ENCODE results near the gene MMEL1.

Gene MMEL1

DNA sequence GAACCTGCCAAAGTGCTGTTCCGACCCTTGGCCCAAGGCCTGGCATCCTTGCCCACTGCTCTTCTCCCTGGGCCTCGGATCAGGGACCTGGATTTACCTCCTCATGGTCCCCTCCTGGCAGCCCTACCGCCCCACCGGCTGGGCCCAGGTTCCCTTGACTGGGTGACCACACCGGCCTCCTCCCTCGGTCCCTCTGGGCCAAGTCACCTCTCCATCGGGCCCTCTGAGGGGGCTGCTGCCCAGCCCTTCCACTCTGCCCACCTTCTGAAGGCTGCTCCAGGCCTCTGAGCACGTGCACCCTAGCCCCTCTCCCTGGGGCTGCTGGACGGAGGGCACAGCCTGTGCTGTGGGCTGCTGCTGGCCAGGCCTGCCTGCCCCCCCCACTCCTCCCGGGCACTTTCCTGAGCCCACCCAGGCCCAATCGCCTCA lies 9.3 kb upstream of the MMEL1 start:
- DNase-seq: no peak

DNA sequence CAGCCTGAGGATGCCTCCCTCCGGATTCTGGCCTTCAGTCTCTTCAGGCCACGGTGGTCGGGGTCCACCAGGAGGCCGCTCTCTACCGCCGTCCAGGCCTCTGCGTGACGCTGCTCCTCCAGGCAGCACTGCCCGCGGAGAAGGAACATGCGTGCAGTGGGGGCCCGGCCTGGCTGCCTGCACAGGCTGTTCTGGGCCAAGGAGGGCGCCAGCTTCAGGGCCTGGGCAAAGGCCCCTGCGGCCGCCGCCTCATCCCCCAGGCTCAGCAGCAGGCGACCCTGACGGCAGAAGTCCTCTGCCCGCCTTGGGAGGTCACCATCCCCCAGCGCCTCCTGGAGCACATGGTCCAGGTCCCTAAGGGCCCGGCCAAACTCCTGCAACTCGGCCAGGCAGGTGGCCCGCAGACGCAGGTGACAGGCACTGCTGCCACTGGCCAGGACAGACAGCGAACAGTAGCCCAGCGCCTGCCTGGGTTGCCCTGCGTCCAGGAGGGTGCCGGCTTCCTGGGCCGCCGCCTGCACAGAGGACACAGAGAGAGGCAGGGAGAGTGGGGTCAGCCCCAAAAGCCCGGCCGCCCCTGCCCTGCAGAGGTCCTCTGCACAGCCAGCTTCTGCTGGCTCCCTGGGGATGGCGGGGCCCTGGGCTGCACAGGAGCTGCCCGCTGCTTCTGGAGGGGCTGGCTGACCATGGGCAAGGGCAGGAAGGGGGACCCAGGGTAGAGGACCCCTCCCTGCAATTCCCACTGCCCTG lies 8.7 kb upstream of the MMEL1 start:
- no peak for DNase-seq

GRCh38 chr1:2640626-2641025 lies 7.8 kb upstream of the MMEL1 start:
- no peak for DNase-seq

- DNase-seq: no peak
These were observed 7.0 kb upstream of the MMEL1 start for GRCh38 chr1:2639607-2640521.

DNA sequence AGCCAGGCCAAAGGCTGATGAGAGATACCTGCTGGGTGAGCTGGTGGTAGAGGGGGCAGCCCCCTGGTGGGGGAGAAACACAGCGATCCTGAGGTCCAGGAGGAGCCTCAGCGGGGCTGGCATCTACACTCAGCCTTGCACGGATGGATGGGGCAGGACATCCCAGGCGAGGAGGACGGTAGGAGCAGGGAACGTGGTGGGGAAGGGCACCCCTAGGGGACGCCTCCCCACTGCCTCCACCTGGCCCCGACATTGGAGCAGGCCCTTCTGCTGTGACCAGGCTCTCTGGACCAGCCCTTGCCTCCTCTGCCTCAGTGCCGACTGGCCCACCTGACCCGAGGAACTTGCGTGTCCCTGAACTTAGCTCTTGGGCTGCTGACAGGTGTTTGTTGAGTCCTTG lies 6.4 kb upstream of the MMEL1 start:
- DNase-seq: no peak

- no peak for DNase-seq
These were observed 5.8 kb upstream of the MMEL1 start for GRCh38 chr1:2638466-2639115.

DNA sequence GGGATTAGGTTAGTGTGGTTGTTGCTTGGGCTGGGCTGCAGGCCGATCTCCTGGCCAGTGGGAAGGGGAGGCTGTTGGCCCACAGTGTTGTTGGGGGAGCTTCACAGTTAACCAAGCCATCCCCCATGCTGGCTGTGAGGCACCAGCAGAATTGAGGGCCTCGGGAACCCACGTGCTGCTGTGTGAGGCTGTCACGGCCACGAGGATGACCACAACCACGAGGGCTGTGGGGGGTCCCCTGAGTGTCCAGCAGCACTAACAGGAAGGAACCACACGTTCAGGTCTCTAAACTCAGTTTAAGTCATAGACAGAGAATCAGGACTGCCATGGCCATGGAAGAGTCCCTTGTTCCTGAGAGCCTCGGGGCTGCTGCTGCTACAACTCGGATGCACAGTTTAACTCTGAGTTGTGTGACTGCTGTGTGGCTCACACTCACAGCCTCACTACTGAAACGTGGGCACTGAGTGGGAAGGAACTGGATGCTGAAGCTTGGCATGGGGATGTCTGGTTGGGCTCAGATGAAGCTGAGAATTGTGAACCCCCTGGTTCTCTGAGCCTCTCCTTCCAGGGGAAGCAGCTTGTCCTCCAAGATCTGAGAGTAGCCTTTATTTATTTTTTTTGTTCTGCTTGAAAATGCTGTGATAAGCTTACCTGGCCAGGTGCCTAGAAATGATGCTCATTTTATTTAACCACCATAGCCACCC lies 4.8 kb upstream of the MMEL1 start:
- no peak for DNase-seq

GRCh38 chr1:2636733-2637132 lies 3.9 kb upstream of the MMEL1 start:
- DNase-seq: peak; percentile 13

- no peak for DNase-seq
These were observed 2.7 kb upstream of the MMEL1 start for GRCh38 chr1:2635361-2636010.

GRCh38 chr1:2633936-2634491 lies 1.2 kb upstream of the MMEL1 start:
- no peak for DNase-seq

GRCh38 chr1:2633366-2633935 lies 635 bp upstream of the MMEL1 start:
- no peak for DNase-seq

DNA sequence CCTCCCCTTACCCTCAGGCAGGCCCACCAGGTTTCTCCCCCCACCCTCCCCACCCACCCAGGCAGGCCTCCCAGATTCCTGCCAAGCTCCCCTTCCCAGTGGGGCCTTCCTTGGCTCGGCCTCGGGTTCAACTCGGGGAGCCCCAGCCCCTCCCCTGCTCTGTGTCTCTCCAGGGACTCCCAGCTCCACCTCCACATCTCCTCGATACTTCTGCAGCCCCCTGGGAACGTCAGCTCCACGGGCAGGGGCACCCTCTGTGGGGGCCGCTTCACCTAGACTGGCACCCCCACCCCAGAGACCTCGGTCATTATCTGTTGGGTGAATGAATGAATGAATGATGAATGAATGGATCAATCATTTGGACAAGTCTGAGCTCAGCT lies 775 bp downstream of the MMEL1 start:
- DNase-seq: no peak

DNA sequence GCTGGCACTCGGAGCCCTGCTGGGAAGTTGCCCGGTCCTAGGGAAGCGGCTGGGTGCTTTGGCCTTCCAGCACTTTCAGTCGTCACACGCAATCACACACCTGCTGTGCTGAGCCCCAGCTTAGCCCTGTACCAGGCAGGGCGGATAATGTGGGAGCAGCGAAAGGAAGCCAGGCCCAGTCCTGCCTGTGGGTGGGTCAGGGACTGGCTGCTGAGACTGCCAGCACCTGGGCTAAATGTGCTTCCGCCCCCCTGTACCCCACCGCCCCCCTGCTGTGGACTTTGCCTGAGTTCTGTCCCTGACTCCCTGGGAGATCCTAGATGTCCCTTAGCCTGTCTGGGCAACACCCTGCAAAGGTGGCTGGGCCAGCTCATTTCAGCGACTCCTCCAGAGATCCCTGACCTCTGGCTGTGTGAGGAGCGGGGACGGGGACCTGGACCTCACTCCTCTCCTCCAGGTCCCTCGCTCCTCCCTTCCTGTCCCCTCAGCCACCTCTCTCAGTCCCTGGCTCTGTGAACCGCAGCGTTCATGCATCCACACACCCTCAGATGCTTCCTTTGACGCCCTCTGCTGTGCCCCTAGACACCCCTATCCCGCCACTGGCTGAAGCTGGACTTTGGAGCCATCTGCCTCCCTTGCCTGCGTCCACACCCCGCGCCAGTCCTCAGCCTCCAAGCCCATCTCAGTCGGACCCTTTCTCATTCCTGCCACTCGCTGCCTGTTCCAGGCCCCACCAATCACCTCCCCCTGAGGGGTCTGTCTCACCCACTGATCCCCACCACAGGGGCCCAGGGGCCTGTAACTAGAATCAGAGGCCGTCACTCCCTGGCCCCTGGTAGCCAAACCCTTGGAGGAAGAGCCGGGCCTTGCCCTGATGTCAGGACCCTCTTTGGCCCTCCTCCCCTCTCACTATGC lies 1.4 kb downstream of the MMEL1 start:
- no peak for DNase-seq

DNA sequence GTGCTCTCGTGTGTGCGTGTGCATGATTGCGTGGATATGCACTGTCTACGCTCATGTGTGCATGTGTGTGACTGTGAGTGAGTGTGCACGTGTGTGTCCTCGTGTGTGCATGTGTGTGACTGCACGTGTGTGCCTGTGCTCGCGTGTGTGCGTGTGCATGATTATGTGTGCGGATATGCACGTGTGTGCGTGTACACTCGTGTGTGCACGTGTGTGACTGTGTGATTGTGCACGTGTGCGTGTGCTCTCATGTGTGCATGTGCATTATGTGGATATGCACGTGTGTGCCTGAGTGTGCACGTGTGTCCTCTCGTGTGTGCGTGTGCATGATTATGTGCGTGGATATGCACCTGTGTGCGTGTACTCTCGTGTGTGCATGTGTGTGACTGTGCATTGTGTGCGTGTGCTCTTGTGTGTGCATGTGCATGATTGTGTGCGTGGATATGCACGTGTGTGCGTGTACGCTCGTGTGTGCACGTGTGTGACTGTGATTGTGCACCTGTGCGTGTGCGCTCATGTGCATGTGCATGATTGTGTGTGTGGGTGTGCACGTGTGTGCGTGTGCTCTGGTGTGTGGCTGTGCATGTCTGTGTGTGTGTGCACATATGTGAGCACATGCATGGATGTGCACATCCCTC lies 2.2 kb downstream of the MMEL1 start:
- no peak for DNase-seq

DNA sequence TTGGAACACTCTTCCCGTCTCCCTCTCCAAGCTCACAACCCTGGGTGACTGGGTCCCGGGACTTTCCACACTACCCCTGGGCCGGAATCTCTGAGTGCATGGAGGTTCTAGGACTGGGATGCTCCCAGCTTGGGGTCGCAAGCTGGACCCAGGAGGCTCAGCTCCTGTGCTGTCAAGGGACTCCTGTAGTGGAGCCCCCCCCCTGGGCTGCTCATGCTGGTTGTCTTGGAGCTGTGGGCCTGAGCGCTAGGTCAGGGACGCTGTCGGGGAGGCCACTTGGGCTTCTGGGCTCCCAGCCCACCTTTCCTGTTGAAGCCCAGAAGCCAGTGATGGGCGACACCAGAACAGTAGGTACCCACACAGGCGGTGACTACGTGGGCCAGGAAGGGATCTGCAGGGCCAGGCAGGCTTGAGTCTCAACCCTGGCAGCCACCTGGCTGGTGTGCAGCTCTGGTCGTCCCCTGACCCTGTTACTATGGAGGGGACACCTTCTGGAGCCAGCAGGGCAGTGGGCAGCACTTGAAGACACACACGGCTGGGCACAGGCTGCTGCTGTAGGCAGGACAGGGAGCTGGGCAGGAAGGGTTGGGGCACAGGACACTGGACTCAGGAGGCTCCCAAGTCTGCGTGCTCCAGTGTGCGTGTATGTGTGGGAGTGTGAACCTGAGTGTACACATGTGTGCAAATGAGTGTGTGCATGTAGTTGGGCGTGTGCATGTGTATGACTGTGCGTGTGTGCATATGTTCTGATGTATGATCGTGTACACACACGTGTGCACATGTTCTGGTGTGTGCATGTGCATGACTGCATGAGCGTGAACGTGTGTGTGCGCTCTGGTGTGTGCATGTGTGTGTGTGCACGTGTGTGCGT lies 3.0 kb downstream of the MMEL1 start:
- DNase-seq: no peak

GRCh38 chr1:2628933-2629626 lies 3.7 kb downstream of the MMEL1 start:
- DNase-seq: no peak

DNA sequence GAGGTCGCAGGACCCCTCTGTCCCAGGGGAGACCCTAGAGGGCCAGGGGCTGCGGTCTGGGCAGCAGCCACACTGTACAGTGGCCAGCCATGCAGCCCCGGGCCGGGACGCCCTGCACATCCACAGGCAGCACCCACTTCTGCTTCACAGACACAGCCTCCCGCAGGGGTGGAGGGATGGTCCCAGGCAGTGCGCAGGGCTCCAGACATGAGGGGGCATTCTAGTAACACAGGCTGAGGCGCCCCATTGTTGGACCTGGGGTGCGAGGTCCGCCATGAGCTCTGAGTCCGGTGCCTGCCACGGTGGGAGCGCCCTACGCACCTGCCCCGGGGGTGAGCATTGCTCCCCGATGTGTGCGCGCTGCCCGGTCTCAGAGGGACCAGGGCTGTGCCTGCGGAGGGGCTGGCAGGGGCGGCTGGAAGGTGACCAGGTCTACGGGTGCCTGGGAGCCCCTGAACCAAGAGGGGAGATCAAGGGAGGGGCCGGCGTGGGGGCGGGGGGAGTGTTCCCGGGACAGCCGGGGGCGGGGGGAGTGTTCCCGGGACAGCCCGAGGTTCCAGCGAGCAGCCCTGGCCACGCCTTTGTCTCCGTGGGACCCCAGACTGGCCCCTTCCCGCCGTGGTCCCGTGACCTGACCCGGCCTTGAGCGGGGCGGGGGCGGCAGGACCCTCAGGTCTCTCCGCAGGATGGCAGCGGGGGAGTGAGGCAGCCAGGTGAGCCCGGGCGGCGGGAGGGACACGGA lies 4.5 kb downstream of the MMEL1 start:
- DNase-seq: no peak

- DNase-seq: no peak
These were observed 5.1 kb downstream of the MMEL1 start for GRCh38 chr1:2627746-2628145.
